IMR-90 (cell line): ENCODE results near the gene PHC1. TPM values are rescaled to one million over a fixed set of nuclear protein-coding genes. Genes with fewer than 3 reads are reported as not detected.

Source experiments
- ATAC-seq: fragments of 200-7000 bp; cut with Tn5 transposase; 2 replicates; pipeline ENCODE4 v1.9.1; 2020; ENCODE audit warnings: low read depth, mild to moderate bottlenecking, moderate library complexity
- BruUV-seq: library from RNA; stranded (reverse); fragments of 400-500 nt; replicated peaks from 2 replicates; lab custom pipeline; 2021; lab: Mats Ljungman, UMichigan
- CTCF ChIA-PET: fragments of 300-600 bp; formaldehyde crosslinking; extraction: SDS; loops from one replicate; lab custom pipeline; 2021; ENCODE audit warnings: antibody characterized with exemption; lab: Yijun Ruan, JAX
- POLR2A ChIA-PET: fragments of 300-600 bp; sonication (Branson Sonifier 250); formaldehyde crosslinking; loops from one replicate; lab custom pipeline; 2022; ENCODE audit warnings: antibody characterized with exemption; ENCODE audit not compliant: unreplicated experiment; lab: Charles Lee
- DNase-seq: peaks from one replicate; pipeline ENCODE4 v3.0.0; 2013
- H2AFZ ChIP-seq: replicated peaks from 2 replicates; pipeline ENCODE3; 2013; ENCODE audit warnings: low read length, mild to moderate bottlenecking; ENCODE audit not compliant: poor library complexity
- H2AK5ac ChIP-seq: 2 replicates; pipeline ENCODE4 v1.6.1; 2013; ENCODE audit warnings: low read depth, low read length, inconsistent platforms
- H2AK9ac ChIP-seq: replicated peaks from 2 replicates; pipeline ENCODE3; 2013; ENCODE audit warnings: mild to moderate bottlenecking, low read depth, low read length, moderate library complexity; ENCODE audit not compliant: poor library complexity
- H2BK120ac ChIP-seq: 2 replicates; pipeline ENCODE4 v1.6.1; 2013; ENCODE audit warnings: low read depth, low read length, inconsistent platforms
- H2BK15ac ChIP-seq: 3 replicates; pipeline ENCODE4 v1.6.1; 2013; ENCODE audit warnings: low read depth, low read length, inconsistent platforms
- H2BK20ac ChIP-seq: 2 replicates; pipeline ENCODE4 v1.6.1; 2013; ENCODE audit warnings: low read depth, mild to moderate bottlenecking, inconsistent platforms, low read length, moderate library complexity
- H2BK5ac ChIP-seq: 2 replicates; pipeline ENCODE4 v1.6.1; 2013; ENCODE audit warnings: mild to moderate bottlenecking, low read depth, low read length, inconsistent platforms; ENCODE audit not compliant: poor library complexity, severe bottlenecking
- H3K14ac ChIP-seq: replicated peaks from 2 replicates; pipeline ENCODE4 v1.6.1; 2013; ENCODE audit warnings: low read depth, low read length, inconsistent platforms
- H3K18ac ChIP-seq: 2 replicates; pipeline ENCODE4 v1.6.1; 2013; ENCODE audit warnings: low read depth, low read length, control low read depth
- H3K23ac ChIP-seq: 2 replicates; pipeline ENCODE4 v1.6.1; 2013; ENCODE audit warnings: low read depth, low read length, inconsistent platforms
- H3K27ac ChIP-seq: 2 replicates; pipeline ENCODE4 v1.5.1; 2013; ENCODE audit warnings: mild to moderate bottlenecking, control low read depth, low read length; ENCODE audit not compliant: insufficient read depth
- H3K27me3 ChIP-seq: 2 replicates; pipeline ENCODE4 v1.6.1; 2013; ENCODE audit warnings: low read length; ENCODE audit not compliant: control insufficient read depth, insufficient read depth
- H3K36me3 ChIP-seq: 2 replicates; pipeline ENCODE4 v1.6.1; 2013; ENCODE audit warnings: low read length, mixed read lengths; ENCODE audit not compliant: control insufficient read depth, insufficient read depth
- H3K4ac ChIP-seq: 2 replicates; pipeline ENCODE4 v1.6.1; 2013; ENCODE audit warnings: low read depth, low read length, inconsistent platforms
- H3K4me1 ChIP-seq: 2 replicates; pipeline ENCODE4 v1.6.1; 2013; ENCODE audit warnings: low read length, mixed read lengths; ENCODE audit not compliant: control insufficient read depth, insufficient read depth
- H3K4me2 ChIP-seq: 2 replicates; pipeline ENCODE4 v1.6.1; 2013; ENCODE audit warnings: low read depth, mild to moderate bottlenecking, control low read depth, low read length, moderate library complexity
- H3K4me3 ChIP-seq: 2 replicates; pipeline ENCODE4 v1.5.1; 2013; ENCODE audit warnings: low read depth, mild to moderate bottlenecking, control low read depth, low read length, moderate library complexity; ENCODE audit not compliant: insufficient read depth
- H3K56ac ChIP-seq: 2 replicates; pipeline ENCODE4 v1.6.1; 2013; ENCODE audit warnings: low read length, inconsistent platforms; ENCODE audit not compliant: insufficient read depth; ENCODE audit errors: extremely low read depth
- H3K79me1 ChIP-seq, 2 experiments: 2 replicates each; pipeline ENCODE4 v1.6.1; 2013; ENCODE audit warnings: low read length in 2 of 2, inconsistent platforms in 1 of 2, low read depth in 1 of 2
- H3K9ac ChIP-seq: 2 replicates; pipeline ENCODE4 v1.6.1; 2013; ENCODE audit warnings: low read depth, low read length, control low read depth
- H3K9me1 ChIP-seq: 2 replicates; pipeline ENCODE4 v1.6.1; 2013; ENCODE audit warnings: low read length, inconsistent platforms; ENCODE audit not compliant: insufficient read depth
- H3K9me3 ChIP-seq: 2 replicates; pipeline ENCODE4 v1.6.1; 2013; ENCODE audit warnings: low read length; ENCODE audit not compliant: control insufficient read depth, insufficient read depth
- H4K20me1 ChIP-seq: 2 replicates; pipeline ENCODE4 v1.6.1; 2013; ENCODE audit warnings: low read length, inconsistent platforms; ENCODE audit not compliant: insufficient read depth
- H4K5ac ChIP-seq: 2 replicates; pipeline ENCODE4 v1.6.1; 2013; ENCODE audit warnings: mild to moderate bottlenecking, low read depth, low read length, control low read depth
- H4K8ac ChIP-seq, 2 experiments: 2 replicates each; pipeline ENCODE4 v1.6.1; 2013; ENCODE audit warnings: low read depth in 2 of 2, low read length in 2 of 2, control low read depth in 1 of 2, inconsistent platforms in 1 of 2
- H4K91ac ChIP-seq: 2 replicates; pipeline ENCODE4 v1.6.1; 2013; ENCODE audit warnings: low read depth, low read length, inconsistent platforms; ENCODE audit not compliant: insufficient read depth
- RAD21 ChIP-seq: IDR thresholded peaks from 2 replicates; pipeline ENCODE4 v1.6.1; 2012; ENCODE audit warnings: low read length, improper control_type of control experiment
- SMC3 ChIP-seq: fragments of 150-350 bp; IDR thresholded peaks from 2 replicates; pipeline ENCODE4 v1.6.1; 2016; ENCODE audit warnings: low read depth, mild to moderate bottlenecking, antibody characterized with exemption, low read length, moderate library complexity
- WGBS, 2 experiments: methylation state at CpG; one replicate each; pipeline versions ENCODE4 v1.1.5 to v1.1.7; 2013; ENCODE audit warnings: missing lambda C conversion rate in 2 of 2; ENCODE audit not compliant: insufficient read length in 1 of 2; ENCODE audit errors: extremely low coverage in 2 of 2; 5-methylcytosine and 5-hydroxymethylcytosine counted together
- dilution Hi-C: fragments of 300-500 bp; cut with HindIII; formaldehyde crosslinking; loops from one replicate; pipeline ENCODE4 v1.14.3; 2018; ENCODE audit warnings: low sequenced_read_pairs; ENCODE audit not compliant: unreplicated experiment
- in situ Hi-C: fragments of 300-500 bp; cut with MboI; formaldehyde crosslinking; loops from 3 replicates; pipeline ENCODE4 v1.14.3; 2019; ENCODE audit warnings: low sequenced_read_pairs, inconsistent platforms, mixed read lengths
- intact Hi-C: fragments of 100-400 bp; cut with micrococcal nuclease; formaldehyde crosslinking; loops from 2 replicates; pipeline ENCODE4 v1.10.0; 2022
- polyA plus RNA-seq, 3 experiments: library from polyadenylated mRNA; depleted of rRNA; stranded (reverse); fragments of >200 nt; gene quantifications; 2 replicates each; pipeline ENCODE4 v1.2.3, GENCODE V29; 2012; ENCODE audit warnings: low replicate concordance in 1 of 3
- total RNA-seq: library from RNA; depleted of rRNA; stranded (reverse); fragments of >200 nt; gene quantifications from 2 replicates; pipeline ENCODE4 v1.2.3, GENCODE V29; 2012

PHC1 gene
- total and polyA plus RNA-seq, 2 of the 4 experiments (the other 2 are of a cell fraction): 9.1 to 23.1 TPM

DNA sequence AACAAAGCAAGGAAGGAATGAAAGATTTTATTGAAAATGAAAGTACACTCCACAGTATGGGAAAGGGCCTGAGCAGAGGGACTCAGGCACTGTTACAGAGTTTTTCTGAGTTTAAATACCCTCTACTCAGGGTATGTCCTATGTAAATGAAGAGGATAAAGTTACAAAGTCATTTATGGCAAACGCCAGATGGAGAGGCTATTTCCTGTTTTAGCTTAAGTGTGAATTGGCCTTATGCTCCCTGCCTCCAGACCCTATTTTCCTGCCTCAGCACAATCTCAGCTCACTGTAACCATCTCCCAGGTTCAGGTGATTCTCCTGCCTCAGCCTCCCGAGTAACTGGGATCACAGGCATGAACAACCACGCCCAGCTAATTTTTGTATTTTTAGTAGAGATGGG is 6.8 kb upstream of the PHC1 start (continued):
- no peak for TF ChIP-seq RAD21

DNA sequence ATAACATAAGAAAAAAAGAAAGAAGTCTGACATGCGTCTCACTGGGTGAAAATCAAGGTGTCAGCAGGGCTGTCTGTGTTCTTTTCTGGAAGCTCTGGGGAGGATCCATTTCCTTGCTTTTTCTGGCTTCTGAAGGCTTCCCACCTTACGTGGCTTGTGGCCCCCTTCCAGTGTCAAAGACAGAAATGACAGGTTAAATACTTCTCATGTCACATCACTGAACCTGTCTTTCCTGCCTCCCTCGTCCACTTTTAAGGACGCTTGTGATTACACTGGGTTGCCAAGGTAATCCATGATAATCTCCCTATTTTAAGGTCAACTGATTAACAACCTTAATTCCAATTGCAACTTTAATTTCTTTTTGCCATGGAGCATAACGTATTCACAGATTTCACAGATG is 4.6 kb upstream of the PHC1 start:
- Histone ChIP-seq H3K9ac (no peak overlapping the region), H3K27ac (no peak overlapping the region), H2BK120ac (no peak overlapping the region), H3K36me3 (no peaks in the 10 kb centered on the region), H2AFZ (no peak overlapping the region), H2AK5ac (no peak overlapping the region), H2BK5ac (no peak overlapping the region), H3K56ac (no peak overlapping the region), H4K20me1 (no peaks in the 10 kb centered on the region), H3K79me1 (peaks cover 0 to 2% of the 10 kb centered on the region in 2 experiments; a peak in 2 of 4 replicates), H3K9me3 (no peaks in the 10 kb centered on the region), H3K4me1 (no peaks in the 10 kb centered on the region; the same call in none of the 2 replicates), H3K9me1 (no peaks in the 10 kb centered on the region), H4K91ac (no peak overlapping the region), H3K4ac (no peak overlapping the region), H2BK15ac (no peak overlapping the region), H3K23ac (no peak overlapping the region), H3K4me3 (no peak overlapping the region), H4K8ac (no peak overlapping the region), H2BK20ac (no peak overlapping the region), H3K27me3 (no peaks in the 10 kb centered on the region), H3K4me2 (no peak overlapping the region), H3K18ac (no peak overlapping the region), H4K5ac (no peak overlapping the region), H2AK9ac (no peak overlapping the region), H3K14ac (no peak overlapping the region)
- ATAC-seq (no peak), DNase-seq (no peak)
- TF ChIP-seq SMC3: no peak
- in situ Hi-C loops: no loop called here
- dilution Hi-C loops: no loop called here
- intact Hi-C loops: loop anchor here (10.0 kb wide), 1 partner anchor 85 kb away; the partner anchor contains the start of gene A2ML1
- BruUV-seq: no TSS peak
- POLR2A ChIA-PET: no interaction called here
- CTCF ChIA-PET: interaction anchor here (1.0 kb wide), 1 partner anchor 217 kb away, joined by 3 read pairs; no protein-coding TSS in a partner anchor
- 100% methylated on average over 1 of the region's 5 CpGs; no CpG with 5 or more reads in 1 of the 2 experiments for WGBS, 2 experiments
